H1 (cell line): Measurements from ENCODE around the gene PGRMC1. TPM values are rescaled to one million over a fixed set of nuclear protein-coding genes. Genes with fewer than 3 reads are reported as not detected.

ENCODE experiments used
- CTCF ChIA-PET: fragments of 300-600 bp; sonication (Branson Sonifier 250); formaldehyde crosslinking; loops from one replicate; lab custom pipeline; 2021; ENCODE audit not compliant: partially characterized antibody; lab: Charles Lee
- POLR2A ChIA-PET: fragments of 300-600 bp; sonication (Branson Sonifier 250); formaldehyde crosslinking; loops from one replicate; lab custom pipeline; 2021; ENCODE audit warnings: inconsistent platforms; ENCODE audit not compliant: partially characterized antibody; lab: Charles Lee
- DNase-seq, 2 experiments: peaks; one replicate each; pipeline versions ENCODE4 v3.0.0 to v3.0.0-alpha.2; 2010 to 2022; ENCODE audit warnings: low spot score in 2 of 2, low read depth in 1 of 2, mixed read lengths in 1 of 2
- FAIRE-seq: peaks from 2 replicates; lab custom pipeline; 2011; peaks lifted over from hg19 to GRCh38; lab: Jason Lieb, UNC
- H2AFZ ChIP-seq: 2 replicates; pipeline ENCODE4 v1.8.1; 2012; ENCODE audit warnings: low read length, inconsistent platforms
- H2AK5ac ChIP-seq: 2 replicates; pipeline ENCODE4 v1.6.1; 2013; ENCODE audit warnings: low read depth, low read length
- H2BK120ac ChIP-seq: replicated peaks from 2 replicates; pipeline ENCODE3; 2013; ENCODE audit warnings: low read depth, low read length, inconsistent platforms
- H2BK12ac ChIP-seq: 2 replicates; pipeline ENCODE4 v1.6.1; 2013; ENCODE audit warnings: low read depth, low read length
- H2BK15ac ChIP-seq: 2 replicates; pipeline ENCODE4 v1.6.1; 2013; ENCODE audit warnings: low read length
- H2BK20ac ChIP-seq: 2 replicates; pipeline ENCODE4 v1.6.1; 2013; ENCODE audit warnings: low read length
- H2BK5ac ChIP-seq: 2 replicates; pipeline ENCODE4 v1.6.1; 2013; ENCODE audit warnings: low read depth, low read length
- H3K14ac ChIP-seq: 2 replicates; pipeline ENCODE4 v1.6.1; 2013; ENCODE audit warnings: inconsistent platforms; ENCODE audit not compliant: insufficient read length
- H3K18ac ChIP-seq: 2 replicates; pipeline ENCODE4 v1.6.1; 2013; ENCODE audit warnings: low read length; ENCODE audit errors: extremely low read depth
- H3K23ac ChIP-seq: 2 replicates; pipeline ENCODE4 v1.6.1; 2013; ENCODE audit warnings: inconsistent platforms; ENCODE audit not compliant: insufficient read length
- H3K23me2 ChIP-seq: 2 replicates; pipeline ENCODE4 v1.6.1; 2013; ENCODE audit warnings: low read depth, low read length
- H3K27ac ChIP-seq: 2 replicates; pipeline ENCODE4 v1.6.1; 2011; ENCODE audit warnings: low read depth, low read length, inconsistent platforms
- H3K27me3 ChIP-seq, 4 experiments: replicated peaks in 1 of 4; 1 replicate in 1 of 4; 2 replicates in 3 of 4; pipeline versions ENCODE4 v1.6.1 to v1.8.1; 2011 to 2013; ENCODE audit warnings: low read length in 3 of 4, mild to moderate bottlenecking in 3 of 4, inconsistent platforms in 2 of 4, mixed read lengths in 2 of 4, moderate library complexity in 1 of 4; ENCODE audit not compliant: control insufficient read depth in 3 of 4, insufficient read depth in 3 of 4; ENCODE audit errors: extremely low read depth in 1 of 4
- H3K36me3 ChIP-seq, 4 experiments: 2 replicates each; pipeline versions ENCODE4 v1.6.1 to v1.8.1; 2011 to 2013; ENCODE audit warnings: mild to moderate bottlenecking in 4 of 4, low read length in 3 of 4, moderate library complexity in 2 of 4, control low read depth in 1 of 4, inconsistent platforms in 1 of 4; ENCODE audit not compliant: insufficient read depth in 4 of 4, control insufficient read depth in 2 of 4
- H3K4ac ChIP-seq: replicated peaks from 2 replicates; pipeline ENCODE3; 2013; ENCODE audit warnings: low read length, low read depth, mixed read lengths, inconsistent platforms; ENCODE audit not compliant: insufficient read length
- H3K4me1 ChIP-seq, 4 experiments: replicated peaks in 1 of 4; 1 replicate in 1 of 4; 2 replicates in 3 of 4; pipeline versions ENCODE4 v1.6.1 to v1.8.1; 2011 to 2013; ENCODE audit warnings: low read length in 3 of 4, inconsistent platforms in 2 of 4, mixed read lengths in 1 of 4; ENCODE audit not compliant: insufficient read depth in 4 of 4, control insufficient read depth in 3 of 4
- H3K4me2 ChIP-seq, 2 experiments: 2 replicates each; pipeline versions ENCODE4 v1.6.1 to v1.8.1; 2011 to 2013; ENCODE audit warnings: low read depth in 2 of 2, low read length in 2 of 2, control low read depth in 1 of 2, inconsistent platforms in 1 of 2, mild to moderate bottlenecking in 1 of 2; ENCODE audit not compliant: insufficient read depth in 1 of 2
- H3K4me3 ChIP-seq, 4 experiments: fragments of 200-600, 300-600 bp in 1 of 4; sonication (generic), shearing (Covaris generic), sonication (Bioruptor Twin) in 1 of 4; 2 replicates each; pipeline versions ENCODE4 v1.5.1 to v1.8.1; 2011 to 2016; ENCODE audit warnings: low read length in 4 of 4, low read depth in 3 of 4, control low read depth in 2 of 4, inconsistent platforms in 2 of 4, mild to moderate bottlenecking in 2 of 4, mixed read lengths in 1 of 4, moderate library complexity in 1 of 4; ENCODE audit not compliant: insufficient read depth in 2 of 4; ENCODE audit errors: extremely low read depth in 1 of 4
- H3K56ac ChIP-seq: replicated peaks from 2 replicates; pipeline ENCODE3; 2013; ENCODE audit warnings: low read depth, mild to moderate bottlenecking, mixed read lengths, low read length, inconsistent platforms; ENCODE audit not compliant: insufficient read length
- H3K79me1 ChIP-seq: 2 replicates; pipeline ENCODE4 v1.6.1; 2013; ENCODE audit warnings: low read depth, low read length, control low read depth
- H3K79me2 ChIP-seq, 2 experiments: 2 replicates each; pipeline versions ENCODE4 v1.6.1 to v1.8.1; 2012 to 2013; ENCODE audit warnings: low read length in 2 of 2, mild to moderate bottlenecking in 2 of 2, inconsistent platforms in 1 of 2; ENCODE audit not compliant: insufficient read depth in 2 of 2, control insufficient read depth in 1 of 2
- H3K9ac ChIP-seq, 4 experiments: replicated peaks in 1 of 4; 1 replicate in 1 of 4; 2 replicates in 3 of 4; pipeline versions ENCODE4 v1.6.1 to v1.8.1; 2011 to 2013; ENCODE audit warnings: low read depth in 3 of 4, low read length in 3 of 4, control low read depth in 2 of 4, mild to moderate bottlenecking in 2 of 4, moderate library complexity in 2 of 4, inconsistent platforms in 1 of 4; ENCODE audit errors: extremely low read depth in 1 of 4
- H3K9me3 ChIP-seq, 2 experiments: 2 replicates each; pipeline versions ENCODE4 v1.6.1 to v1.8.1; 2012 to 2013; ENCODE audit warnings: mild to moderate bottlenecking in 2 of 2, moderate library complexity in 2 of 2, control low read depth in 1 of 2, inconsistent platforms in 1 of 2, low read depth in 1 of 2, low read length in 1 of 2, mixed read lengths in 1 of 2; ENCODE audit not compliant: insufficient read depth in 2 of 2
- H4K20me1 ChIP-seq, 2 experiments: replicated peaks in 1 of 2; 2 replicates each; pipeline versions ENCODE3 to v1.8.1; 2011 to 2013; ENCODE audit warnings: inconsistent platforms in 2 of 2, low read length in 2 of 2, mild to moderate bottlenecking in 1 of 2; ENCODE audit not compliant: insufficient read depth in 2 of 2, control insufficient read depth in 1 of 2
- H4K5ac ChIP-seq: 2 replicates; pipeline ENCODE4 v1.6.1; 2013; ENCODE audit warnings: low read length, low read depth, mixed read lengths, inconsistent platforms; ENCODE audit not compliant: insufficient read length
- H4K8ac ChIP-seq: 2 replicates; pipeline ENCODE4 v1.8.0; 2013; ENCODE audit warnings: mild to moderate bottlenecking, moderate library complexity, low read length, inconsistent platforms; ENCODE audit not compliant: insufficient read depth; ENCODE audit errors: extremely low read depth
- H4K91ac ChIP-seq: replicated peaks from 2 replicates; pipeline ENCODE3; 2013; ENCODE audit warnings: low read length, mixed read lengths, inconsistent platforms; ENCODE audit not compliant: insufficient read length
- BCL11A ChIP-seq, 2 experiments: IDR thresholded peaks; one replicate each; pipeline ENCODE4 v1.6.1; 2011; ENCODE audit warnings: low read depth in 2 of 2, low read length in 2 of 2, mild to moderate bottlenecking in 2 of 2
- HDAC6 ChIP-seq: IDR thresholded peaks from one replicate; pipeline ENCODE4 v1.7.1; 2012; ENCODE audit warnings: low read depth, mild to moderate bottlenecking, inconsistent platforms, low read length, moderate library complexity
- KDM5A ChIP-seq: fragments of 200-600 bp; IDR thresholded peaks from 2 replicates; pipeline ENCODE4 v1.7.1; 2012; ENCODE audit warnings: mild to moderate bottlenecking, low read length, inconsistent platforms, mixed read lengths
- MAFK ChIP-seq: IDR thresholded peaks from 2 replicates; pipeline ENCODE4 v1.6.1; 2012; ENCODE audit warnings: low read depth, mild to moderate bottlenecking, improper control_type of control experiment, low read length
- MAX ChIP-seq: IDR thresholded peaks from 2 replicates; pipeline ENCODE4 v1.6.1; 2012; ENCODE audit warnings: inconsistent platforms
- PHF8 ChIP-seq: fragments of 200-600 bp; sonication (generic); conservative IDR thresholded peaks from 2 replicates; pipeline ENCODE4 v1.7.1; 2012; ENCODE audit warnings: low read depth, mild to moderate bottlenecking, inconsistent platforms, low read length, moderate library complexity
- POLR2A ChIP-seq, 2 experiments: IDR thresholded peaks; 1 replicate in 1 of 2; 2 replicates in 1 of 2; pipeline ENCODE4 v1.6.1; 2011; ENCODE audit warnings: low read depth in 2 of 2, low read length in 2 of 2, mild to moderate bottlenecking in 2 of 2; ENCODE audit errors: control extremely low read depth in 1 of 2
- RBBP5 ChIP-seq: IDR thresholded peaks from 2 replicates; pipeline ENCODE4 v1.7.1; 2012; ENCODE audit warnings: low read depth, mild to moderate bottlenecking, inconsistent platforms, low read length, moderate library complexity, borderline replicate concordance
- SIRT6 ChIP-seq: IDR thresholded peaks from one replicate; pipeline ENCODE4 v1.7.1; 2012; ENCODE audit warnings: low read length, inconsistent platforms
- TBP ChIP-seq: IDR thresholded peaks from 2 replicates; pipeline ENCODE4 v1.6.1; 2011; ENCODE audit warnings: low read depth, low read length, improper control_type of control experiment
- WGBS, 2 experiments: shearing (Covaris generic) in 1 of 2; methylation state at CpG; one replicate each; pipeline versions ENCODE4 v1.1.6 to v1.1.7; 2013 to 2015; ENCODE audit warnings: low lambda C conversion rate in 2 of 2, mixed read lengths in 2 of 2, inconsistent platforms in 1 of 2, low coverage in 1 of 2, missing lambda C conversion rate in 1 of 2; ENCODE audit not compliant: insufficient replicate concordance in 2 of 2, insufficient coverage in 1 of 2, insufficient read length in 1 of 2; ENCODE audit errors: extremely low coverage in 1 of 2, missing lambda C conversion rate in 1 of 2; 5-methylcytosine and 5-hydroxymethylcytosine counted together
- polyA plus RNA-seq, 7 experiments: library from polyadenylated mRNA; depleted of rRNA in 3 of 7; stranded (reverse) in 5 of 7; unstranded in 2 of 7; fragments of >200 nt in 5 of 7; fragments of 200-250 nt in 2 of 7; gene quantifications; 1 replicate in 5 of 7; 2 replicates in 1 of 7; 4 replicates in 1 of 7; pipeline versions ENCODE4 v1.2.1 to v1.2.3, GENCODE V29; 2011 to 2013; ENCODE audit warnings: missing spikeins in 2 of 7, mixed read lengths in 2 of 7
- total RNA-seq: library from RNA; stranded (reverse); fragmentation: NEBNext Ultra II Directional; extraction: Animal tissue kit (Norgen Biotek cat#: 25700); gene quantifications from 2 replicates; pipeline ENCODE4 v1.2.1, GENCODE V29; 2021

PGRMC1 gene
- total and polyA plus RNA-seq, 2 of the 8 experiments (the other 6 are each of a cell fraction or from before 2014, with no cell fraction given): 127 to 248 TPM

DNA sequence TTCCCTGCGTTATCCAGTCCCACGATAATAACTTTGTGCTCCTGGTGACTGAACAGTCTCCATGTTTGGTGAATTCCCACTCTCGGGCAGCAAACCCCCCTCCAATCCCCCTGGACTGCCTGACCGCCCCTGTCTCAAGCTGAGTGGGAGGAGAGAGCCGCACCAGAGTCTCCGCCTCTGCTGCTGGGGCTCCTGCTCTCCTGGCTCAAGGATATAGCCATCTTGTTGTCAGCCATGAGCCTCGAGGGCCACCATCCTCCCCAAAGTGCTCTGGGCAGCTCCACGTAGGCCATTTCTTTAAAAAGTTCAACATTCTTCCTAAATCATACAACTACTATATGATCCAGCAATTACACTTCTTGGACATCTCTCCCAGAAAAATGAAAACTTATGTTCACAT, 49.3 kb upstream of the PGRMC1 start:
- Histone ChIP-seq H3K27me3 (no peaks in the 10 kb centered on the region), H3K4me3 (no peak overlapping the region), H3K9me3 (no peaks in the 10 kb centered on the region), H2AK5ac (no peak overlapping the region), H3K23ac (no peak overlapping the region), H3K79me2 (no peaks in the 10 kb centered on the region), H3K56ac (no peak overlapping the region), H3K14ac (no peak overlapping the region), H4K91ac (no peak overlapping the region), H2BK15ac (no peak overlapping the region), H4K8ac (no peak overlapping the region), H3K36me3 (no peaks in the 10 kb centered on the region), H2BK12ac (no peak overlapping the region), H3K4me2 (no peak overlapping the region), H3K23me2 (no peaks in the 10 kb centered on the region), H4K20me1 (no peaks in the 10 kb centered on the region), H3K4ac (no peak overlapping the region), H2BK120ac (no peak overlapping the region), H2BK20ac (no peak overlapping the region), H3K79me1 (no peaks in the 10 kb centered on the region), H3K9ac (no peak overlapping the region), H2BK5ac (no peak overlapping the region), H4K5ac (no peak overlapping the region), H3K27ac (no peak overlapping the region), H3K4me1 (no peaks in the 10 kb centered on the region), H3K18ac (no peak overlapping the region), H2AFZ (no peak overlapping the region)
- DNase-seq (no peak), FAIRE-seq (no peak)
- CTCF ChIA-PET: no interaction called here
- WGBS, 2 experiments: 89% methylated on average over 8 of the region's 8 CpGs; no CpG with 5 or more reads in 1 of the 2 experiments
- TF ChIP-seq RBBP5 (no peak), BCL11A (IDR thresholded peaks at IDR 0.05; ENCODE audit: low read depth in 2 of 2, low read length in 2 of 2) (no peak), SIRT6 (no peak), PHF8 (no peak), POLR2A (IDR thresholded peaks at IDR 0.05; ENCODE audit: control extremely low read depth in 1 of 2, low read depth in 2 of 2, low read length in 2 of 2) (no peak), TBP (no peak), MAX (no peak), HDAC6 (no peak), MAFK (no peak), KDM5A (no peak)
- POLR2A ChIA-PET: no interaction called here
